ENCODE results near the gene CSH2. TPM values are rescaled to one million over a fixed set of nuclear protein-coding genes. Genes with fewer than 3 reads are reported as not detected.

Gene CSH2
- total and polyA plus RNA-seq, 9 of the 15 experiments (the other 6 are each of a cell fraction or from before 2014, with no cell fraction given): not detected

DNA sequence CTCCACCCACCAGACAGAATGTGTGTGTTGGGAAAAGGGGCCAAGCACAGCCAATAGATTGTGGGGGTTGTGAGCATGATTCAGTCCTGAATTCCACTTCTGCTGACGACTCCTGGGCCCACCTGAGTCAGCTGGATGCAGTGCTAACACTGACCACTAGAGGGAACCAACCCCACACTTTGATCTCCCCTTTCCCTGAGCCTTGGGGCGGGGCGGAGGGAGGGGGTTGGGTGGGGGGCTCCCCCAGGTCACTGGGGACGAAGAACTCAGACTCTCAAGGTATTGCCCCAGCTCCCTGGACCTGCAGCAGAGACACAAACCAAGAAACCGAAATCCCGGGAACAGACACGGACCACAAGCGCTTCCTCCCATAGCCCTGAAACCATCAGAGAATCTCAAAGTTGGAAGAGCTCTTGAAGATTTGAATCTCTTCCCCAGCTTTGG, 38.2 kb upstream of the CSH2 start (continued):
- TF ChIP-seq, protein P1, sequence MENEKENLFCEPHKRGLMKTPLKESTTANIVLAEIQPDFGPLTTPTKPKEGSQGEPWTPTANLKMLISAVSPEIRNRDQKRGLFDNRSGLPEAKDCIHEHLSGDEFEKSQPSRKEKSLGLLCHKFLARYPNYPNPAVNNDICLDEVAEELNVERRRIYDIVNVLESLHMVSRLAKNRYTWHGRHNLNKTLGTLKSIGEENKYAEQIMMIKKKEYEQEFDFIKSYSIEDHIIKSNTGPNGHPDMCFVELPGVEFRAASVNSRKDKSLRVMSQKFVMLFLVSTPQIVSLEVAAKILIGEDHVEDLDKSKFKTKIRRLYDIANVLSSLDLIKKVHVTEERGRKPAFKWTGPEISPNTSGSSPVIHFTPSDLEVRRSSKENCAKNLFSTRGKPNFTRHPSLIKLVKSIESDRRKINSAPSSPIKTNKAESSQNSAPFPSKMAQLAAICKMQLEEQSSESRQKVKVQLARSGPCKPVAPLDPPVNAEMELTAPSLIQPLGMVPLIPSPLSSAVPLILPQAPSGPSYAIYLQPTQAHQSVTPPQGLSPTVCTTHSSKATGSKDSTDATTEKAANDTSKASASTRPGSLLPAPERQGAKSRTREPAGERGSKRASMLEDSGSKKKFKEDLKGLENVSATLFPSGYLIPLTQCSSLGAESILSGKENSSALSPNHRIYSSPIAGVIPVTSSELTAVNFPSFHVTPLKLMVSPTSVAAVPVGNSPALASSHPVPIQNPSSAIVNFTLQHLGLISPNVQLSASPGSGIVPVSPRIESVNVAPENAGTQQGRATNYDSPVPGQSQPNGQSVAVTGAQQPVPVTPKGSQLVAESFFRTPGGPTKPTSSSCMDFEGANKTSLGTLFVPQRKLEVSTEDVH (IDR thresholded peaks at IDR 0.05; ENCODE audit: low read depth, partially characterized antibody): no peak
- TF ChIP-seq, protein P2, sequence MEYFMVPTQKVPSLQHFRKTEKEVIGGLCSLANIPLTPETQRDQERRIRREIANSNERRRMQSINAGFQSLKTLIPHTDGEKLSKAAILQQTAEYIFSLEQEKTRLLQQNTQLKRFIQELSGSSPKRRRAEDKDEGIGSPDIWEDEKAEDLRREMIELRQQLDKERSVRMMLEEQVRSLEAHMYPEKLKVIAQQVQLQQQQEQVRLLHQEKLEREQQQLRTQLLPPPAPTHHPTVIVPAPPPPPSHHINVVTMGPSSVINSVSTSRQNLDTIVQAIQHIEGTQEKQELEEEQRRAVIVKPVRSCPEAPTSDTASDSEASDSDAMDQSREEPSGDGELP (CRISPR knock-in tag; IDR thresholded peaks at IDR 0.05; ENCODE audit: borderline replicate concordance): peak; percentile 58; the same call in 1 of the 2 replicates
- TF ChIP-seq RAD21 (CRISPR knock-in tag; conservative IDR thresholded peaks at IDR 0.05 in 1 of 2, IDR thresholded peaks at IDR 0.05 in 1 of 2): peak in 1 of 2 experiments; percentile 40; a peak in 3 of 4 replicates
- TF ChIP-seq, protein P3, sequence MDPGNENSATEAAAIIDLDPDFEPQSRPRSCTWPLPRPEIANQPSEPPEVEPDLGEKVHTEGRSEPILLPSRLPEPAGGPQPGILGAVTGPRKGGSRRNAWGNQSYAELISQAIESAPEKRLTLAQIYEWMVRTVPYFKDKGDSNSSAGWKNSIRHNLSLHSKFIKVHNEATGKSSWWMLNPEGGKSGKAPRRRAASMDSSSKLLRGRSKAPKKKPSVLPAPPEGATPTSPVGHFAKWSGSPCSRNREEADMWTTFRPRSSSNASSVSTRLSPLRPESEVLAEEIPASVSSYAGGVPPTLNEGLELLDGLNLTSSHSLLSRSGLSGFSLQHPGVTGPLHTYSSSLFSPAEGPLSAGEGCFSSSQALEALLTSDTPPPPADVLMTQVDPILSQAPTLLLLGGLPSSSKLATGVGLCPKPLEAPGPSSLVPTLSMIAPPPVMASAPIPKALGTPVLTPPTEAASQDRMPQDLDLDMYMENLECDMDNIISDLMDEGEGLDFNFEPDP (CRISPR knock-in tag; IDR thresholded peaks at IDR 0.05): no peak
- TF ChIP-seq SMARCC2 (IDR thresholded peaks at IDR 0.05; ENCODE audit: low read depth): no peak
- no peak for TF ChIP-seq PTTG1 (tag; IDR thresholded peaks at IDR 0.05; ENCODE audit: low read depth)
- TF ChIP-seq BMI1 (IDR thresholded peaks at IDR 0.05; ENCODE audit: low read length): no peak
- TF ChIP-seq, protein P4, sequence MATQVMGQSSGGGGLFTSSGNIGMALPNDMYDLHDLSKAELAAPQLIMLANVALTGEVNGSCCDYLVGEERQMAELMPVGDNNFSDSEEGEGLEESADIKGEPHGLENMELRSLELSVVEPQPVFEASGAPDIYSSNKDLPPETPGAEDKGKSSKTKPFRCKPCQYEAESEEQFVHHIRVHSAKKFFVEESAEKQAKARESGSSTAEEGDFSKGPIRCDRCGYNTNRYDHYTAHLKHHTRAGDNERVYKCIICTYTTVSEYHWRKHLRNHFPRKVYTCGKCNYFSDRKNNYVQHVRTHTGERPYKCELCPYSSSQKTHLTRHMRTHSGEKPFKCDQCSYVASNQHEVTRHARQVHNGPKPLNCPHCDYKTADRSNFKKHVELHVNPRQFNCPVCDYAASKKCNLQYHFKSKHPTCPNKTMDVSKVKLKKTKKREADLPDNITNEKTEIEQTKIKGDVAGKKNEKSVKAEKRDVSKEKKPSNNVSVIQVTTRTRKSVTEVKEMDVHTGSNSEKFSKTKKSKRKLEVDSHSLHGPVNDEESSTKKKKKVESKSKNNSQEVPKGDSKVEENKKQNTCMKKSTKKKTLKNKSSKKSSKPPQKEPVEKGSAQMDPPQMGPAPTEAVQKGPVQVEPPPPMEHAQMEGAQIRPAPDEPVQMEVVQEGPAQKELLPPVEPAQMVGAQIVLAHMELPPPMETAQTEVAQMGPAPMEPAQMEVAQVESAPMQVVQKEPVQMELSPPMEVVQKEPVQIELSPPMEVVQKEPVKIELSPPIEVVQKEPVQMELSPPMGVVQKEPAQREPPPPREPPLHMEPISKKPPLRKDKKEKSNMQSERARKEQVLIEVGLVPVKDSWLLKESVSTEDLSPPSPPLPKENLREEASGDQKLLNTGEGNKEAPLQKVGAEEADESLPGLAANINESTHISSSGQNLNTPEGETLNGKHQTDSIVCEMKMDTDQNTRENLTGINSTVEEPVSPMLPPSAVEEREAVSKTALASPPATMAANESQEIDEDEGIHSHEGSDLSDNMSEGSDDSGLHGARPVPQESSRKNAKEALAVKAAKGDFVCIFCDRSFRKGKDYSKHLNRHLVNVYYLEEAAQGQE (IDR thresholded peaks at IDR 0.05; ENCODE audit: borderline replicate concordance): no peak
- TF ChIP-seq, protein P4 (CRISPR knock-in tag; IDR thresholded peaks at IDR 0.05; ENCODE audit: low read depth): no peak
- TF ChIP-seq, protein P5, sequence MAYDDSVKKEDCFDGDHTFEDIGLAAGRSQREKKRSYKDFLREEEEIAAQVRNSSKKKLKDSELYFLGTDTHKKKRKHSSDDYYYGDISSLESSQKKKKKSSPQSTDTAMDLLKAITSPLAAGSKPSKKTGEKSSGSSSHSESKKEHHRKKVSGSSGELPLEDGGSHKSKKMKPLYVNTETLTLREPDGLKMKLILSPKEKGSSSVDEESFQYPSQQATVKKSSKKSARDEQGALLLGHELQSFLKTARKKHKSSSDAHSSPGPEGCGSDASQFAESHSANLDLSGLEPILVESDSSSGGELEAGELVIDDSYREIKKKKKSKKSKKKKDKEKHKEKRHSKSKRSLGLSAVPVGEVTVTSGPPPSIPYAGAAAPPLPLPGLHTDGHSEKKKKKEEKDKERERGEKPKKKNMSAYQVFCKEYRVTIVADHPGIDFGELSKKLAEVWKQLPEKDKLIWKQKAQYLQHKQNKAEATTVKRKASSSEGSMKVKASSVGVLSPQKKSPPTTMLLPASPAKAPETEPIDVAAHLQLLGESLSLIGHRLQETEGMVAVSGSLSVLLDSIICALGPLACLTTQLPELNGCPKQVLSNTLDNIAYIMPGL (CRISPR knock-in tag; IDR thresholded peaks at IDR 0.05): no peak
- TF ChIP-seq, protein P6, sequence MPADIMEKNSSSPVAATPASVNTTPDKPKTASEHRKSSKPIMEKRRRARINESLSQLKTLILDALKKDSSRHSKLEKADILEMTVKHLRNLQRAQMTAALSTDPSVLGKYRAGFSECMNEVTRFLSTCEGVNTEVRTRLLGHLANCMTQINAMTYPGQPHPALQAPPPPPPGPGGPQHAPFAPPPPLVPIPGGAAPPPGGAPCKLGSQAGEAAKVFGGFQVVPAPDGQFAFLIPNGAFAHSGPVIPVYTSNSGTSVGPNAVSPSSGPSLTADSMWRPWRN (IDR thresholded peaks at IDR 0.05; ENCODE audit: low read depth): no peak

Data from K562 (cell line).